T47D (cell line): ENCODE results near the gene MSL3B.

Experiments
- DNase-seq, 2 experiments: peaks; one replicate each; pipeline versions ENCODE4 v3.0.0 to v3.0.0-alpha.2; 2011 to 2012; ENCODE audit warnings: low read depth in 1 of 2, low spot score in 1 of 2
- JUND ChIP-seq: IDR thresholded peaks from 2 replicates; pipeline ENCODE4 v1.6.1; 2012; ENCODE audit warnings: low read depth
- in situ Hi-C: cut with HindIII; loops from 2 replicates; pipeline ENCODE4 v1.10.0; 2016; ENCODE audit warnings: low sequenced_read_pairs, low pct_unique_long_range_greater_than_20kb

The MSL3B gene

GRCh38 chr2:233837694-233838229 is 30.4 kb downstream of the MSL3B start:
- DNase-seq = no peak
- TF ChIP-seq JUND = no peak
- in situ Hi-C loops = no loop called here

DNA sequence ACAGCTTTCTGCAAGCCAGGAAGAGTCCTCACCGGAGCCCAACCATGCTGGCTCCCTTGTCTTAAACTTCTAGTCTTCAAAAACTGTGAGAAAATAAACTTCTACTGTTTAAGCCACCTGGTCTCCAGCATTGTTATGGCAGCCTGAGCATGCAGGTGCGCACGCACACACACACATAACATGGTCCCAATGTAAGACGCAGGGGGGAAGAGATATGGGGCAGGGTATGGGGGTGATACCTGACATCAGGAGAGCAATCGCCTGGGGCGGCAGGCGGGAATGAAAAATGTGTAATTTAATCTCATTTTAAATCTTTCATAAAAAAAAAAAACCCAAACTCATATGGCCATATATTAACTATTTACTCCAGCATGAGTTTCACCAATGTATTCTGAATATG is 31.8 kb downstream of the MSL3B start:
- no peak for DNase-seq
- no peak for TF ChIP-seq JUND
- in situ Hi-C loops = no loop called here

DNA sequence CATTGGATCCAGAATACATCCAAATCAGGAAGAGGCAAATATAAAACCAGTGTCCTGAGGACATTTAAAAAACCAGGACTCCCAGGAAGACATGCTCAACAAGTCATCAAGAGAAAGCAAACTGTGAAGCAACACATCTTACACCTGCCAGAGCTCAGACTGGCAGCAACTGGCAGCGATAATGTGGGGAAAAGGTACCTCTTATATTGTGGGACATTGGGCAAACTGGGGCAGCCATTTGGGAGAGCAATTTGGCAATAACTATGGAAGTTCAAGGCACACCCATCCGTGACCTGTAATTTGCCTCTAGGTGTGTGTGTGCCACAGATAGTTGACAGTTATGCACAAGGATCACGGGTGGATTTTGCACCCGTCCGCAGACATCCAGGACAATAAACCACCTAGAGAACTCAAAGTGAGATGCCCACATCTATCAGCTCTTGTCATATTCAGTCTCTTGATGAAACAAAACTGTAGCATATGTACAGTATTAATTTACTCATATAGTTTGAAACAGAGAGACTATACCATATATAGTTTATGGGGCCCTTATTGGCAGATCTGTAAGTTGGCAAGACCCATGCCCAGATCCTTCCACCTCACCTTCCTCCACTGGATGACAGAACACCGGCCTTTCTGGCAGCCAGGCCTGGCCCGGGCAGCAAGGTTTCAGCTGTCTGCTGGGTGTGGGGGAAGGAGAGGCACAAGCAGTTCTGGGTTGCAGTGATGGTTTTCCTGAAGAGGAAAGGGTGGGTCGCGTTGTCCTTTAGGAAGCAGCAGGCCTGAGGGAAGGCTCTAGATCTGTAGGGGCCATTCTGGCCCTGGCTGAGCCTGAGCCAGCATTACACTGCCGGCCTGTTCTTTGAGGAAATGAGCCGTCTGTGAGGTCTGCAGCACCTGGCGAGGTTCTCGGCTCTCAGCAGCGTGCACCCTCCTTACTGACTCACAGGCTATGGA is 32.7 kb downstream of the MSL3B start:
- in situ Hi-C loops = no loop called here
- TF ChIP-seq JUND = no peak
- no peak for DNase-seq

GRCh38 chr2:233833345-233833744 is 34.8 kb downstream of the MSL3B start:
- TF ChIP-seq JUND = no peak
- peak in 1 of 2 experiments; percentile 2 for DNase-seq
- in situ Hi-C loops = no loop called here

GRCh38 chr2:233832869-233833311 is 35.3 kb downstream of the MSL3B start:
- in situ Hi-C loops = no loop called here

DNA sequence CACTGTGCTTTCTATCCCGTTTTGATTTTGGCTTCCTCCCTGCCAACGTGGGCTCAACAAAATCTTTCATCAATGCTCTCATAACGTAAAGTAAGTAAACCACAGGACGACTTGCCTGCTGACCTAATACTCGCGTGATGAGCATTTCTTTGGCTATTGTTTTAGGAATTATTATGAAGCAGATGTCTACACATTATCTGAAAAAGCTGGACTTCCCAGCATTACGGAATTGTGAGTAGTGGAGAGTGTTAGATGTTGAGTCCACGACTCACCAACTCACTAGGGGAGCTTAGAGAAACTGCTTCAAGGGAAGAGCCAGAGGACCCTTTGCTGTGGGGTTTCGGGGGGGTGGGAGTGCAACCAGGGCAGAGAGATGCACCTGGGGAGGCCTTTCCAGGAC is 35.8 kb downstream of the MSL3B start:
- TF ChIP-seq JUND = no peak
- DNase-seq = no peak
- in situ Hi-C loops = no loop called here

More at GRCh38 chr2:233832869-233833311, 35.3 kb downstream of the MSL3B start:
- peak; percentile 45 to 54 for DNase-seq
- no peak for TF ChIP-seq JUND

GRCh38 chr2:233831861-233832260 is 36.3 kb downstream of the MSL3B start:
- no peak for DNase-seq
- TF ChIP-seq JUND = no peak
- in situ Hi-C loops = no loop called here

- no peak for TF ChIP-seq JUND
- in situ Hi-C loops = no loop called here
These were observed 37.0 kb downstream of the MSL3B start for GRCh38 chr2:233831011-233831721.

DNA sequence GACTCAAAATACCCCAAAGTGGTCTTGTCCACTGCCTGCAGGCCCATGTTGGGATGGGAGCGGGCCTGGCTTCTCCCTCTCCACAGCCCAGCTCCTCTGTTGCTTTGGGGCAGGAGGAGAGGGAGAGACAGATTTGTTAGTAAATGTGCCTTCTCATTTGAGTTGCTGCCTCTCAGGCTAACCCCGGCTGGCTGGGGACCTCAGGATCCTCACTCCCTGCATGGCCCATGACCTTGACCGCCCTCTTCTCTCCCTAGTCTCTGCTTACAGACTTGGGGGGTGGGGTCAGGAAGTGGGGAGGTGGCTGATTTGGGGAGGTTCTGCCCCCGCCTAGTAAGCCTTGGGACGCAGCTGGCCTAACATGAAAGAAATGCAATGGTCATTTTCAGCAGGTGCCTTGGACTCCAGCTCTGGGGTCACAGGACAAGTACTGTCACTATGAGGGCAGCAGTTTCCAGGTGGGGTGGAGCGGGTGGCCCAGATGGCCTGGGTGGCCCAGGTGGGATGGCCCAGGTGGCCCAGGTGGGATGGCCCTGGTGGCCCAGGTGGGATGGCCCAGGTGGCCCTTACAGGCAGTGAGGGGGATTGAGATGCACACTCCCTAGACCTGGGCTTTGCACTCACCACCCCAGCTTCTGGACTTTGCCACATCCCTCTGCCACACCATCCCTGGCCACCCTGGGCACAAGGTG is 37.9 kb downstream of the MSL3B start:
- no peak for TF ChIP-seq JUND
- in situ Hi-C loops = no loop called here
- no peak for DNase-seq

More at GRCh38 chr2:233831011-233831721, 37.0 kb downstream of the MSL3B start:
- no peak for DNase-seq

- no peak for TF ChIP-seq JUND
- in situ Hi-C loops = no loop called here
- DNase-seq = no peak
These were observed 38.7 kb downstream of the MSL3B start for GRCh38 chr2:233829193-233830110.

- in situ Hi-C loops = no loop called here
- no peak for DNase-seq
- TF ChIP-seq JUND = no peak
These were observed 39.5 kb downstream of the MSL3B start for GRCh38 chr2:233828546-233829192.
